Inflammatory macrophage (primary cell): ENCODE results near the gene KRT83.

Experiments
- DNase-seq, 2 donors: peaks; one replicate each; pipeline ENCODE4 v3.0.0-alpha.2; 2020 to 2022

Gene KRT83

DNA sequence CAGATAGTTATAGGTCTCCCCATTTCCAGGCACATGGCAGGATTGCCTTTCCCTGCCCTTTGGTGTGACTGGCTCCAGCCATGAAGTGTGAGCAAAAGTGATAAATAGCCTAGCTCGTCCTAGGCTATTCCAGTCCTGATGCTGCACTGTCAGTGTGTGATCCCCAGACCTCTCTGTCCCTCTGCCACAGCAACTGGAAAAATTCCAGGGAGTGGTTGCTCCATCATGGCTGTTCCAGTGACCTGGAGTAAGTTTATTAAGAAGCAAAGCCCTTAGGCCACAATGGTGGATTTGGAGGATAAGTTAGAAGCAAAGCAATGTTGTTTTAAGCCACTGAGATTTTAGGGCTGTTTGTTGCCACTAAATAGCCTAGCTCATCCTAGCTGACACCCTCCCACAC lies 9.8 kb upstream of the KRT83 start:
- no peak for DNase-seq

DNA sequence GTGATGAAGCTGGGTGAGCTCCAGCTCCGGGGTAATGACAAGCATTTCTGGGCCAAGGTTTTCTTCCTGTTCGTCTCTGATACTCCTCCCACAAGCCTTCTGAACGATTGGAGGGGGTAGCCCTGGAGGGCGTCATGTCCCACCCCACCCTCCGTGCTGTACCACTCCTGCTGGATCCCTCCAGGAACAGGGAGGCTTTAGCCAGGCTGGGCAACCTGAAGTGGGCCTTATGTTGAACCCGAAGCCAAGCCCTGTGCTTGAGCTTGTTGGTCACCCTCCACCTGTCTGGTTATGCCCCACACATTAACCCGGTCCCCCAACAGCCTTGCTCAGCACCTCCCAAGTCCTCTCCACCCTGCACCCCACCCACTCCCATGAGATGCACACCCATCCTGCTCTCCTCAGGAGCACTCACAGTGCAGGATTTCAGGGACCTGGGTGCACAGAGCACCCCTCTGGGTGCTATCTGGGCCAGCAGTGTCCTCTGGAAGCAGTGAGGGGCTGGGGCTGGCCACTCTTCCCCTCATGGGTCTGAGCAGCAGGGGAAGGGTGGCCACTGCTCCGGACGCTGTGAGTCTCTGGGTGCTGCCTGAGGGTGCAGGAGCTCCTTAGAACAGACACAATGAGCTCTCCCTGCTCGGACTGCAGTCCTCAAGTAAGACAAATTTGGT lies 6.8 kb upstream of the KRT83 start:
- no peak for DNase-seq

DNA sequence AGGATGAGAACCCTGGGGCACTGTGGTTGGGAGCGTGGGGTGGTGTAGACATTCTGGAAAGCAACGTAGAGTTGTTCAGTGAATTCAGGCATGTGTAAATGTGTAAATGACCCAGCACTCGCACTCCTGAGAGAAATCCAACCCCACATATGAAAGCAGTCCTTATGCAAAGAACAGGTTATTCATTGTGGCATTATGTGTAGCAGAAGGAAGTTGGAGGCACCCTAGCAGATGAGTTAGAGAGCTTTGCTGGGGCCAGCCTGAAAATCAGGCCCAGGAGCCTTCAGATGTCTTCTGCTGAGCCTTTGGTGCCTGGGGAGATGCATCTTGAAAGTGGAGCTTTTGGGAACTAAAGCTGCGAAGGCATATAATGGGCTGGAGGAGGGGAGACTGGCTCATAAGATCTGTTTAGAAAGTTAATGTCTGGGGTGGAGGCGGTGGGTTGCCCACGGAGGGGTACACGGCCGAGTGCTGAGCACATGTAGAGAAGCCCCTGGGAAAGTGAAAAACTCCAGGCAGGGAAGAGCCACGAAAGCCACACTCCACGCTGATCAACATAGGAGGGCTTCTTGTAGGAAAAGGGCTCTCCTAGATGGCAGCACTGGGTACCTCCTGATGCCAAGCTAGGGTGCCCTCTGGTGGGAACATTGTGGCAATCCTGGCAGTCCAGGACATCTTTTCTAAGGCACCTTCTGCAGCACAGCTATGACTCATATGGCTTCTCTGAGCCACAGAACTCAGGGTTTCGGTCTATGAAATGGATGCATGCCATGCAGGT lies 6.0 kb upstream of the KRT83 start:
- DNase-seq = peak; percentile 86 to 89

DNA sequence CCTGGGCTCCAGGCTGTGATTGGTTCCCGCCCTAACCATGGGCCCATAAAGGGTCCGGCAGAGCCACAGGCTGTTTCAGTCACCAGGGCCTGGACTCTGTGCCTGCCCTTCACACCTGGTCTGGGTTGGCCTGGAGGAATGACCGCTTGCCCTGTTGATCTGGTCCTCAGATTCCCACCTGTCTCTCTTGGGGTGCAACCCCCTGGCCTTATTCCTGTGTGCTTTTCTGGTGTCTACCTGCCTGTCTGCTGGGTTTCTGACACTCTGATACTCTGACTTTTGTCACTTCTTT lies 2.9 kb upstream of the KRT83 start:
- DNase-seq = no peak

DNA sequence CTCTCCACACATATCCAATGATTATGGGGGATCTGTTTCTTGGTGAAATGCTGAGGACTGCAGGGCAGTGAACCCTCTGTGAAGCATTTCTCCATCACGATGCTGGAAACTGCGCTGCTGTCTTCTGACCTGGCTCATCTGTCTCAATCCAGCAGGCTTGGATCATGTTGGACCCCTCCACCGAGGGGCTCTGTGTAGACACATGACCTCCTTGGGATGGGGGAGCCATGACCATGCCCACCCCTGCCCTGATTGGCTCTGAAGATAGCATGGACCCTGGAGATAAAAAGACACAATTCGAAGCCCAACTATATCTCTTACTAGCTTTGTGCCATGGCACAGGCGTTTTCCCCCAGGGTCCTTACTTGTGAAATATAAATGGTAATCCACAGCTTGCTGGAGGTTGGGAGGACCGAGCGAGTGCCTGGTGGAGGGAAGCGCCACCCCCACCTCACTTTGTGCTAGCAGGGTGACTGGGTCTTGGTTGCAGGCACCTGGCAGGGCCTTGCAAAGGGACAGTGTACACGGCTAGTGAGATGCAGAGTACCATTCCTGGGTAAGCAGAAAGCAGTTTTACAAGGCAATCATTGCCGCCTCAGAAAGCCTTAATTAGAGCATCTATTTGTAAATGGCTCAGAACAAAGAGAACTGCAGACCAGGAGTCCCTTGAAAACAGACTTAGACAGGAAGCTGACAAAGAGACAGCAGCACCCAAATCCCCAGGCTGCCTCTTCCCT lies 2.4 kb upstream of the KRT83 start:
- DNase-seq = no peak

DNA sequence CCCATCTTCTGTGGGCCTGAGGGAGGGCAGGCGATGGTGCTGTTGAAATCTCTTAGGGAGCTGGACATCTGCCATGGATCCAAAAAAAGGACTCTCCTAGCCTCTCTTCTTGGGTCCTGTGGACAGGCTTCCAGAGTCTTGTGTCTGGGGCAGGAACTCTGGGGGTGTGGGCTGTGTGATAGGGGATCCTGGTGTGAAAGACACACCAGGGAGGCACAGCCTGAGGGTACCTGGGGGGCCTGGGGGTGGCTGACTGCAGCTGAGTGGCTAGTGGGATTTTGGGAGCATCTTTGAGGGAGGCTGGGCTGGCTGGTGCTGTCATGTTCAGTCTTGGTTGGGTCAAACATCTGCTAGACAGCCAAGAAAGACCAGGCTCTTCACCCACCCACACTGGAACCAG lies 1.8 kb upstream of the KRT83 start:
- DNase-seq = no peak

DNA sequence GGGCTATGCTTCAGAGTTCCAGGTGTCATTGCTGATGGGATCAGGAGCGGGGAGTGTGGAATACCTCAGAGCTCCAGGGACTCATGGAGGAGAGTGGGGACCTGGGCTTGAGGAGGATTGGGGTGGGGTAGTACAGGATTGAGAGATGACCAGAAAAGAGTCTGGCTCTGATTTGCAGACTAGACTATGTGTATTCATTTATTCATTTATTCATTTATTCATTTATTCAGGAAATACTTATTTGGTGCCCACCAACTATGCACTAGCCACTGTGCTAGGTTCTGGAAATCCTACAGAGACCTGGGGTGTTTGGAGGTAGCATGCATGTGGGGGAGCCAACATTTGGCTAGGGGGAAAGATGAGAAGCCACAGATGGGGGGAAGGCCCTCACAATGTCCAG lies 871 bp upstream of the KRT83 start:
- no peak for DNase-seq

DNA sequence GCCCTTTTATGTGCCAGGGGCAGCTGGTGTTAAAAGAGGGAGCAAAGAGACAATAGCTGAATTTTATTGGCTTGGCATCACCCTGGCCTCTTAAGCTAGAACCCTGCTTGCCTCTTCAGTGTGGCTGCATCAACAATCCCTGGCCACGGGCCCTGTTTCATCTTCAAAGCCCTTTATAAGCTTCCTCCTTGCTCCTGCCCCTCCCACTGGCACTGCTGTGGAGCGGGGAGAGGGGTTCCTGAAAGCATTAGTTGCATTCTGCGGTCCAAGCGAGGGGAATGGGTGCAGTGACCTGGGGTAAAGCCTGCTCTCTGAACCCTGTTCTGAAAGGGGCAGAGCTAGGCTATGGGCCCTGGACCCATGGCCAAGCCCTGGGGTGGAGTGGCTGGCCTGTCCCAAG lies 220 bp upstream of the KRT83 start:
- DNase-seq = no peak

DNA sequence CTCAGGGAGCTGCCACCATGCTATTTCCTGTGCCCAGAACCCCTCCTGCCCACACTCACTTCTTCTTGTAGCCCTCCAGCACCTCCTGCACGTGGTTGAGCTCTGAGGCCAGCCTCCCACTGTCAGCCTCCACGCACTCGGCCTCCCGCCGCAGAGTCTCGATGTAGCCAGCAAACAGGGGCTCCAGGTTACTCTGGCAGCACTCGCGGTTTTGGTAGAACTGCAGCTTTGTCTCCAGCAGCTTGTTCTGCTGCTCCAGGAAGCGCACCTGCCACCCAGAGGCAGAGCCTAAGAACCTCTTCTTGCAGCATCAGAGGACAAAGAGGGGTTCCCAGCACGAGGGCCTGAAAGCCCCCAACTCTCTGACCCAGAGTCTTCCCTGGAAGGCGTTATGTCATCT lies 2.1 kb downstream of the KRT83 start:
- DNase-seq = no peak

DNA sequence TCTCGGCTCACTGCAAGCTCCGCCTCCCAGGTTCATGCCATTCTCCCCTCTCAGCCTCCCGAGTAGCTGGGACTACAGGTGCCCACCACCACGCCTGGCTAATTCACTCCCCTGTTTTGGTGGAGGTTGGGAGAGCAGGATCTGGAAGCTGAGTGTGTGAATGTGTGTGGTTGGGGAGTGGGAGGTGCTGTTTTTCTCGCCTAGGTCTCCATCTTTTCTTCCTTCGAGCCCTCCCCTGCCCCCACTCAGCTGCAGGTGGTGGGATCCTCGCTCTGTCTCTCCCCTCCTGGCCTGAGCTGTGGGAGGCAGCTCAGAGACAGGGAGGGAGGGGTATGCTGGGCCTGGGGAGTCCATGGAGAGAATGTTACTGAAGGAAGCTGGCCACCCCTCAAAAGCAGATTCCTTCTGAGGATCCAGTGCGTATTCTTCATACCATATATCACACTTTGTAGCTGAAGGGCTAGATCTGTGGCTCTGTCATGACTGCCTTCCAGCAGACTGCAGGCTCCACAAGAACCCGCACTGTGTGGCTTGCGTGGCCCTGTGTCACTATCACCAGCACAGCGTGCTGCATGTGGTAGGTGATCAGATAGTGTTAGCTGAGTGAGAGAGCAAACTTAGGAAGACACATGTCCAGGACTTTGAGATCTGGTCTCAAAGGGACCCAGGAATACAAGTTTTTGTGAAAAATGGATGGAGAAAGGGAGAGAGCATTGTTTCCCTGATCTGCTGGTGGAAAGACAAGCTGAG lies 2.8 kb downstream of the KRT83 start:
- DNase-seq = no peak

DNA sequence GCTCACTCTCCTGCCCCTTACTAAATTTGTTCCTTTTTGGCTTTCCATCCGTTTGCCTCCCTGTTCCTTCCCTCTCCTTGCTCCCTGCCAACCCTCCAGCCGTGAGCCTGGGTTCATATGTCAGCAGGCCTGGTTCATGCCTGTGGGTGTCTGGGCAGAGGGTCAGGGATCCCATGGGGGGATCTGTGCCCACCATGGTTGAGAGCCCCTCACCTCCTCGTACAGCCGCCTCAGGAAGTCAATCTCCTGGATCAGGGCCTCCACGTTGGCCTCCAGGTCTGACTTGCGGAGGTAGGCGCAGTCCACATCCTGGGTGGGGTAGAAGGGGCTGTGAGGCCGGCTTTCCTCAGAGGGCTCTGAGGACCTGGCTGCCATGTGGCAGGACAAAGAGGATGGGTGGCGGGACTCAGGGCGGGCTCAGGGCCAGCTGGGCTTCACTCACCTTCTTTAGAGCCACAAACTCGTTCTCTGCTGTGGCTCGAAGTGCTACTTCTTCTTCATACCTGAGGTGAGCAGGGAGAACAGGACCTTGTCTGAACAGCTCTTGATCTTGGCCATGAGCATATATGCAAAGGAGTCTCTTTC lies 3.6 kb downstream of the KRT83 start:
- no peak for DNase-seq

DNA sequence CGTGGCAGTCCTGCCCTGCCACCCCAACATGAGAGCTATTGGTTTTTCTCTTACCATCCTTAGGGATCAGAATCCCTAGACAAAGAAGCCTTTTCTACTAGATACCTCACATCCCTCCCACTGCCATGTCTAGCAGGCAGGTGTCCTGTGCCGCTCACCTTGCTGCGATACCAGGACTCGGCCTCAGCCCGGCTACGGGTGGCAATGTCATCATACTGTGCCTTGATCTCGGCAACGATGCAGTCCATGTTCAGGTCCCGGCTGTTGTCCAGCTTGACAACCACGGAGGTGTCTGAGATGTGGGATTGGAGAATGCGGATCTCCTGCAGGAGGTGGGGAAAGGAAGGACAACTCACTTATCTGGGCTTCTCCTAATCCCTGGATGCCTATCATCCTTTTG lies 4.5 kb downstream of the KRT83 start:
- DNase-seq = no peak

DNA sequence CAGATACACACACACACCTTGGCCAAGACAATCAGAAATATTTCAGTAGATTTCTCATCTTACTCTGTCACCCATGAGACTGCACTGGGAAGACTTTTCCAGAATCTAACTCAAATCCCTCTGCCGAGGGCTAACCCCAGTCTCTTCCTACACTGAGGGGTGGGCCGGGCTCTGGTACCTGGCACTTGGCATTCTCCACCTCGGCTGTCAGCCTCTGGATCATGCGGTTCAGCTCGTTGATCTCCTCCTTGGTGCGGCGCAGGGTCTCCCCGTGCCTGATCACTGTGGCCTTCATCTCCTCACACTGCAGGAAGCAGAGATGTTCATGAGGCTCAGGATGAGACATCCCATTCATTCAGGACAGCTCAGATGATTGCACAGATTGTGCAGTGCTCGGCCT lies 4.9 kb downstream of the KRT83 start:
- DNase-seq = no peak

DNA sequence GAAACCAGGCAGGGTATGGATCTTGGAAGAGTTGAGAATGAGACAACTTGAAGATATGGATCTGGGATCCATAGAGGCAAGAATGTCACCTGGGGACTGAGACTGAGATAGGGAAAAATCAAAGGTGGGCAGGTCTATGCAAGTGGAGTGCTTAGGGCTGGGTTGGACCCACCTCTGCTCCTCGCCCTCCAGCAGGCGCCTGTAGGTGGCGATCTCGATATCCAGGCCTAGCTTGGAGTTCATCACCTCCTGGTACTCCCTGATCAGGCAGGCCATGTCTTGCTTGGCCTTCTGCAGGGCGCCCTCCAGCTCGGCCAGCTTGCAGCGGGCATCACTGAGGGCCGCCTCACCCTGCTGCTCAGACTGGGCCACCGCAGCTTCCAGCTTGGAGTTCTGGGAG lies 5.5 kb downstream of the KRT83 start:
- peak in 1 of 2 donors; percentile 30 for DNase-seq

DNA sequence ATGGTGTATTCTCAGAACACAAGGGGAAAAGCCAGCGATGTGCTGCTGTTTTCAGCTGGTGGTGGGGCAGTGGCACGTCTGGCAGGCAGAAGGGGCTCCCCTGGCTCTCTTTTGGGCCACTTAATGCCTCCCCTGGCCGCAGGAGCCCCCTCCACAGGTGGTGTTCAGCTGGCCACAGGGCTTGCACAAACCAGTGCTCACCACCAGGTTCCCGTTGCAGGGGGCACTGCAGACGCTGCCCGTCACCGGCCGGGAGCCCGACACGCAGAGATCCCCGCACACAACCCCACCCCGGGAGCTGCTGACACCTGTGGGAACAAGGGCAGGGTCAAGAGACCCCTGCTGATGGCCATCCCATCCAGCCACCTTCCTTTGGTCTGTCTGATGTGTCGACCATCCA lies 6.7 kb downstream of the KRT83 start:
- DNase-seq = no peak

DNA sequence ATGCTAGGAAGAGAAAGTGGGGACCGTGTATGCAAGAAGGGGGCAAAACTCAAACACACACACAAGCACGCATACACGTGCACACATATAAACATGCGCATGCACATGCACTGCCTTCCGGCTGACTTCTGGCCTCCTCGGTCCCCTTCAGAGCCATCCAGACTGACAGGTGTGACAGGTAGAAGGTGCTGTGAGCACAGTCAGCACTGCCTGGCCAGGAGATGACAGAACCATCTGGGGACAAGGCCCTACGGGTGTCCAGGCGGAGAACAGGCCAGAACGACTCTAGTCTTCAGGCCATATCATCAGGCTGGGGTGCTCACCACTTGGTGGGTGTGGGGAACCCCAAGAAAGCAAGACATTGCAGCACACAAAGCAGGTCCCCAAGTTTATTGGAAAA lies 7.3 kb downstream of the KRT83 start:
- DNase-seq = no peak

DNA sequence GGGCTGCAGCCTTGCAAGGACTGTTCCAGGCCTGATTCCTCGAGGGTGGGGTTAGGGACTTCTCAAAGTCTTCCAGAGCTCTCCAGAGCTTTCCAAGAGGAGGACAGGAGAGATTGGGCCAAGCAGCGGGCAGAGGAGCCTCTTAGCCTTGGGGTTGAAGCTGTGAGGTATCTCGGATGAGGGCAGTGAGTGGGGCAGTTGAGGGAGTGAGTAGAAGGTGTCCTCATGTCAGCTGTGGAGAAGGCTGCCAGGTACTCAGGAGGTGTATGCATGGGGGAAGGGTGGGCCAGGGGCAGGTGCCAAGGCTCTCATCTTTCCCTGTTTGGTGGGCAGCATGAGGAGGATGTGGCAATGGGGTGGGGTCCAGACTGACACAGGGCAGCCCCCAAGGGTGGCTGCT lies 7.7 kb downstream of the KRT83 start:
- no peak for DNase-seq

DNA sequence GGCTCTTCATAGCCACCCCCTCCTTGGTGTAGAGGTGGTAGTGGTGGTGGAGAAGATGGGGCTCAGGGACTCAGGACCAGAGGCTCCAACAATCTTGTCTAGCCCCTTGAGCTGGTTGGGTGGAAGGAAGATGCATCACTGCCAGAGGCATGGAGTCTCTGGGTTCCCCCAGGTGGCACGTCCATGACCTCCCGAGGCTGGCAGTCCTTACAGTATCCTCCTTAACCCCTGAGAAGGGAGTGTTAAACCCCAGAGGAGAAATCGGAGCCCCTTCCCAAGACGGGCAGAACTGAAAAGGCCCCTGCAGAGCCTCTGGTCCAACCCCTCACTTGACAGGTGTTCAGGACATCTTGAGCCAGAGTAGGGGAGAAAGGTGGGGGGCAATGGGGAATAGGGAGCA lies 9.1 kb downstream of the KRT83 start:
- no peak for DNase-seq

DNA sequence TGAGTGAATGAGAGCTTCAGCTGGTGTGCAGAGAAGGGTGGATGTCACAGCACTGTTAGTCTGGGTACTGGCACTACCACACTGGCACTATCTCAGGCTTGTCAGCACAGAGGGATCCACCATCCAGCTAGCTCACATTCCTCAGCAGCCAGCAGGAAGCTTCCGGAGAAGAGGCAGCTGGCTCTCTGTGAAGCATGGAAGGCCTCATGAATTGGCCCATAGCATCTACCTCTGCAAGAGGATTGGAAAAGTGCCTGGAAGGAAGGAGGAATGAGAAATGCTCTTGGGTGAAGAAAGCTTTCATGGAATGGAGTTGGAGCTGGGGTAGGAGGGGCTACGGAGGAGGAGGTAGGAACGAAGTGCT lies 9.9 kb downstream of the KRT83 start:
- DNase-seq = no peak

DNA sequence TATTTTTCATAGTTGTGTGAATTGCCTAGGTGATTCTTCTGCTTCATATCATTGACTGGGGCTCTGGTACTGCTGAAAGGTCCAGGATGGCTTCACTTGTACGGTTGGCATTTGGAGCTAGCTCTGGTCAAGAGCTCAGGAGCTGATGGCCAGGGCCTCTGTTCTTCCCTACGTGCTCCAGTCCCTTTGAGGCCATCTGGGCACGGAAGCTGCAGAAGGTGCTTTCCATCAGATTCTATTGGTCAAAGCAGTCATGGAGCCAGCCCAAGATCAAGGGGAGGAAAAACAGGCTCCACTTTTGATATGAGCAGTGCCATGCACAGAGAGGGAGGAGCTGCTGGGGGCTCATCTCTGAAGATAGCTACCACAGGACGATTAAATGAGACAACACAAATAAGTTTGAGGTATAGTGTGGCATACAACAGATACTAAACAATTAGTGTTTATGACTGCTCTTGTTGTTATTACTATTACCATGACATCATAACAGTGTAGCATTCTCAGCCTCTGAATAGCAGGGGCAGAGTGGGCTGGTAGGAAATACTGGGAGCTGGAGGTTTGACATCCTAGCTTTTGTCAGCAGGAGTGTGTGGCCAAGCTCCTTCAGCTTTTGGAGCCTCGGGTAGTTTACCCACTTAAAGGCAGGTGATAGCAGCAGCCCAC lies 10.4 kb downstream of the KRT83 start:
- no peak for DNase-seq

DNA sequence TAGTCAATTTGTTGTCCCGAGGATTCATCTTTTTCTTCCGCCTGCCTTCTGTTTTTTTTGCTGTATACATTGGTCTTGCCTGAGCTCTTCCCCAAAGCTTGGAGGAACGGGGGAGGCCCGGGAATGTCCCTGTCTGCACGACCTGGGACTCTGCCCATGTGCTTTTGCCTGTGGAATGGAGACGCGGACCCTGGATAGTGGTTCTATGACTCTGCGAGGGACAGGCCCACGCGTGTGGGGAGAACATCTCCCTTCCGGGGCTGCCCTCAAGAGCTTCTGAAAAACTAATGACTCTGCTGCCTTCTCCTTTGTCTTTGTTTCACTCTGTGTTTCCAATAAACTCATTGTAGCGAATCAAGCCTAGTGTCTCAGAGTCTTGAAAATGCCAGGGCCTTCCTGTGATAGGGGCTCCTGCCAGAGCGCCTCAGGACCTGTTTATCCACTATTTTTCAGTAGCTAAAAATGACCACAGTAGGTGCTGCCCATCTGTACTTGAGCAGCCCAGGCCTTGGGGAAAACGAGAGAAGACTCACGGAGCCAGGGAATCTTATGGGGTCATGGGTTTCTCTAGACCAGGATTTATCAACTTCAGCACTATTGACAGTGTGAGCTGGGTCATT lies 12.3 kb downstream of the KRT83 start:
- no peak for DNase-seq
